Mucosa of gallbladder (tissue), 1 donor: ENCODE data around the gene BRPF1. TPM values are rescaled to one million over a fixed set of nuclear protein-coding genes. Genes with fewer than 3 reads are reported as not detected.

ENCODE experiments used
- DNase-seq: peaks from one replicate; pipeline ENCODE4 v3.0.0-alpha.2; 2020; ENCODE audit warnings: low spot score
- total RNA-seq: library from RNA; stranded (reverse); gene quantifications from one replicate; pipeline ENCODE4 v1.2.1, GENCODE V29; 2021
- donor health status: DM: no; HTN: no; CAD: no.

The BRPF1 gene
- total RNA-seq, 1 donor from 2014 or later: 17.3 TPM

- DNase-seq: no peak
Measured at GRCh38 chr3:9732080-9732739, 675 bp downstream of the BRPF1 start.

- DNase-seq: no peak
Measured at GRCh38 chr3:9732740-9733115, 1.2 kb downstream of the BRPF1 start.

GRCh38 chr3:9736831-9737230 lies 5.3 kb downstream of the BRPF1 start:
- DNase-seq: no peak

- no peak for DNase-seq
Measured at GRCh38 chr3:9739181-9739580, 7.6 kb downstream of the BRPF1 start.

GRCh38 chr3:9742560-9742959 lies 11.0 kb downstream of the BRPF1 start:
- DNase-seq: no peak

GRCh38 chr3:9743548-9743947 lies 12.0 kb downstream of the BRPF1 start:
- DNase-seq: no peak

- DNase-seq: no peak
Measured at GRCh38 chr3:9744162-9744561, 12.6 kb downstream of the BRPF1 start.

GRCh38 chr3:9745521-9745920 lies 14.0 kb downstream of the BRPF1 start:
- DNase-seq: no peak

- DNase-seq: no peak
Measured at GRCh38 chr3:9746330-9746729, 14.8 kb downstream of the BRPF1 start.

GRCh38 chr3:9747267-9747666 lies 15.7 kb downstream of the BRPF1 start:
- DNase-seq: no peak

- no peak for DNase-seq
Measured at GRCh38 chr3:9748031-9748430, 16.5 kb downstream of the BRPF1 start.

- DNase-seq: no peak
Measured at GRCh38 chr3:9749296-9749644, 17.7 kb downstream of the BRPF1 start.

GRCh38 chr3:9749645-9750555 lies 18.4 kb downstream of the BRPF1 start, which contains the start of gene OGG1:
TSS of gene OGG1 (plus strand) at chr3:9749952. CDS start at chr3:9750287, 335 bp downstream.
- DNase-seq: peak; percentile 99

- peak; percentile 56 for DNase-seq
Measured at GRCh38 chr3:9750556-9751411, 19.2 kb downstream of the BRPF1 start.

- DNase-seq: no peak
Measured at GRCh38 chr3:9754678-9755077, 23.1 kb downstream of the BRPF1 start.

GRCh38 chr3:9757427-9757826 lies 25.9 kb downstream of the BRPF1 start:
- DNase-seq: no peak

- DNase-seq: no peak
Measured at GRCh38 chr3:9760779-9761505, 29.4 kb downstream of the BRPF1 start.

- DNase-seq: no peak
Measured at GRCh38 chr3:9761919-9762318, 30.4 kb downstream of the BRPF1 start.

GRCh38 chr3:9762871-9763270 lies 31.3 kb downstream of the BRPF1 start:
- DNase-seq: no peak

- DNase-seq: no peak
Measured at GRCh38 chr3:9765865-9766264, 34.3 kb downstream of the BRPF1 start.

GRCh38 chr3:9767418-9767817 lies 35.9 kb downstream of the BRPF1 start:
- no peak for DNase-seq
